Smooth muscle cell (in vitro differentiated cells): ENCODE results near the gene CDCP1. TPM values are rescaled to one million over a fixed set of nuclear protein-coding genes. Genes with fewer than 3 reads are reported as not detected.
A peak's percentile ranks its signal among the peaks of the same experiment; 100 is the strongest.

Source experiments
- DNase-seq: peaks from one replicate; lab custom pipeline; 2025; ENCODE audit not compliant: unreplicated experiment; lab: John Stamatoyannopoulos, UW
- H2AFZ ChIP-seq: fragments of 200-600 bp; sonication (generic); 2 replicates; pipeline ENCODE4 v1.6.0; 2016; ENCODE audit warnings: antibody characterized with exemption, low read depth, mild to moderate bottlenecking
- H3F3A ChIP-seq: fragments of 200-600 bp; sonication (generic); 2 replicates; pipeline ENCODE4 v1.6.0; 2017; ENCODE audit warnings: antibody characterized with exemption, low read depth
- H3K27ac ChIP-seq: fragments of 200-600 bp; sonication (generic); 2 replicates; pipeline ENCODE4 v1.5.1; 2016; ENCODE audit warnings: low read depth, mild to moderate bottlenecking
- H3K27me3 ChIP-seq: fragments of 200-600 bp; sonication (generic); 2 replicates; pipeline ENCODE4 v1.6.1; 2016; ENCODE audit warnings: low read depth, mild to moderate bottlenecking
- H3K36me3 ChIP-seq: fragments of 200-600 bp; sonication (generic); 2 replicates; pipeline ENCODE4 v1.5.1; 2016; ENCODE audit warnings: low read depth
- H3K4me1 ChIP-seq: fragments of 200-600 bp; sonication (generic); 2 replicates; pipeline ENCODE4 v1.5.1; 2016; ENCODE audit warnings: low read depth
- H3K4me2 ChIP-seq: fragments of 200-600 bp; sonication (generic); 2 replicates; pipeline ENCODE4 v1.6.0; 2016; ENCODE audit warnings: mild to moderate bottlenecking
- H3K4me3 ChIP-seq: fragments of 200-600 bp; sonication (generic); 2 replicates; pipeline ENCODE4 v1.5.1; 2016; ENCODE audit warnings: mild to moderate bottlenecking
- H3K79me2 ChIP-seq: fragments of 200-600 bp; sonication (generic); 2 replicates; pipeline ENCODE4 v1.6.0; 2016; ENCODE audit warnings: low read depth, mild to moderate bottlenecking
- H3K9ac ChIP-seq: fragments of 200-600 bp; sonication (generic); 2 replicates; pipeline ENCODE4 v1.6.0; 2016; ENCODE audit warnings: low read depth
- H3K9me3 ChIP-seq: fragments of 200-600 bp; sonication (generic); replicated peaks from 2 replicates; pipeline ENCODE4 v1.5.1; 2016; ENCODE audit warnings: low read depth
- H4K20me1 ChIP-seq: fragments of 200-600 bp; sonication (generic); 2 replicates; pipeline ENCODE4 v1.6.0; 2016; ENCODE audit warnings: low read depth
- CTCF ChIP-seq: fragments of 200-600 bp; sonication (generic); IDR thresholded peaks from 2 replicates; pipeline ENCODE4 v1.5.1; 2017; ENCODE audit warnings: borderline replicate concordance, mild to moderate bottlenecking, antibody characterized with exemption; ENCODE audit not compliant: insufficient read depth, poor library complexity, severe bottlenecking
- WGBS: methylation state at CpG from one replicate; pipeline ENCODE4 v1.1.7; 2016; ENCODE audit warnings: low lambda C conversion rate; 5-methylcytosine and 5-hydroxymethylcytosine counted together
- polyA plus RNA-seq: library from polyadenylated mRNA; unstranded; fragments of >200 nt; fragmentation: Nextera tagmentation; extraction: Ambion mirVana; gene quantifications from 2 replicates; pipeline ENCODE4 v1.2.1, GENCODE V29; 2016
- total RNA-seq: library from RNA; depleted of rRNA; stranded (reverse); fragments of >200 nt; gene quantifications from 2 replicates; pipeline ENCODE4 v1.2.3, GENCODE V29; 2014

CDCP1 gene
- total and polyA plus RNA-seq, 2 experiments from 2014 or later, result 2.5 to 7.9 TPM

GRCh38 chr3:45135959-45136358 is 10.2 kb downstream of the CDCP1 start:
- Histone ChIP-seq H3K4me2 (peak overlapping the region; percentile 14), H3K9me3 (no peaks in the 10 kb centered on the region), H4K20me1 (no peaks in the 10 kb centered on the region), H3F3A (peaks cover 15% of the 10 kb centered on the region), H3K4me3 (no peak overlapping the region), H2AFZ (no peak overlapping the region), H3K79me2 (no peaks in the 10 kb centered on the region), H3K36me3 (no peaks in the 10 kb centered on the region), H3K9ac (no peak overlapping the region), H3K27me3 (no peaks in the 10 kb centered on the region), H3K4me1 (no peaks in the 10 kb centered on the region), H3K27ac (peak overlapping the region; percentile 49)
- DNase-seq, result no peak
- no peak for TF ChIP-seq CTCF
- 20% methylated on average over 1 of the region's 1 CpG for WGBS

GRCh38 chr3:45134758-45135521 is 11.2 kb downstream of the CDCP1 start:
- H3K4me2 ChIP-seq, result peak overlapping the region; percentile 14
- H3K9me3 ChIP-seq, result no peaks in the 10 kb centered on the region
- H3K27ac ChIP-seq, result peak overlapping the region; percentile 67
- no peaks in the 10 kb centered on the region for H3K4me1 ChIP-seq
- no peaks in the 10 kb centered on the region for H3K27me3 ChIP-seq
- peaks cover 15% of the 10 kb centered on the region for H3F3A ChIP-seq
- no peak for TF ChIP-seq CTCF
- peak overlapping the region; percentile 26 for H3K9ac ChIP-seq
- no peak overlapping the region for H3K4me3 ChIP-seq
- H4K20me1 ChIP-seq, result no peaks in the 10 kb centered on the region
- H3K36me3 ChIP-seq, result no peaks in the 10 kb centered on the region
- DNase-seq, result no peak
- H2AFZ ChIP-seq, result no peak overlapping the region
- 90% methylated on average over 5 of the region's 5 CpGs for WGBS
- H3K79me2 ChIP-seq, result no peaks in the 10 kb centered on the region

DNA sequence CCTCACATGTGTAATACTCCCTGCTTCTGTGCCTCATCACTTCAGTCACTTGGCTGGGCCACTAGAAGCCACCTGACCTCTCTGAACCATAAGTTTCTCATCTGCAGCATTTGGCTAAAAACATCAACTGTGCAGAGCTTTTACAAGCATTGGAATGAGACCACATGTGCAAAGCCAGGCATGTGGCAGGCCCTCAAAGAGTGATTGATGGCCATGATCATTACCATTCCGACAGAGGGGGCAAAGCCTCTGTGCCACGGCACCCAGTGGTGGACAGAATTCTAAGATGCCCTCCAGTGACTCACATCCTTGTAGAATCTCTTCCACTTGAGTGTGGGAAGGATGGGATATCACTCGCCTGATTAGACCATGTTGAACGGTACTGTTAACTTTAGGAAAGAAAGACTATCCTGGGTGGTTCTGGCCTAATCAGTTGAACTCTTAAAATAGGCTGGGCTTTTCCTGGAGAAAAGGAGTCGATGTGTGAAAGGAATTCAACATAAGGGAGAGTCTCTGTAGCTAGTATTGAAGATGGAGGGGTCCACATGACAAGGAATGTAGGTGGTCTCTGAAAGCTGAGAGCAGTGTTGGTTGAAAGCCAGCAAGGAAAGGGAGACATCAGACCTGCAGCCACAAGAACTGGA is 13.5 kb downstream of the CDCP1 start:
- no peak for TF ChIP-seq CTCF
- Histone ChIP-seq H3K9me3 (no peaks in the 10 kb centered on the region), H3K4me3 (no peak overlapping the region), H3K79me2 (no peaks in the 10 kb centered on the region), H3K27ac (peak overlapping the region; percentile 59), H3K9ac (no peak overlapping the region), H2AFZ (no peak overlapping the region), H3K36me3 (no peaks in the 10 kb centered on the region), H3F3A (peaks cover 15% of the 10 kb centered on the region), H3K27me3 (no peaks in the 10 kb centered on the region), H3K4me2 (no peak overlapping the region), H4K20me1 (no peaks in the 10 kb centered on the region), H3K4me1 (no peaks in the 10 kb centered on the region)
- WGBS, result 54% methylated on average over 5 of the region's 5 CpGs
- no peak for DNase-seq
